Kidney (tissue), 14 donors: ENCODE data around the gene MEGF11. TPM values are rescaled to one million over a fixed set of nuclear protein-coding genes. Genes with fewer than 3 reads are reported as not detected.

Experiments used
- DNase-seq, 5 donors: peaks; one replicate each; pipeline ENCODE4 v3.0.0-alpha.2; 2013 to 2020
- FAIRE-seq: peaks from 2 replicates; lab custom pipeline; 2012; peaks lifted over from hg19 to GRCh38; lab: Jason Lieb, UNC
- H3K27ac ChIP-seq, 2 donors: one replicate each; pipeline ENCODE4 v1.7.0; 2013; ENCODE audit warnings: low read depth in 2 of 2, low read length in 2 of 2, inconsistent platforms in 1 of 2
- H3K27me3 ChIP-seq: one replicate; pipeline ENCODE4 v1.7.1; 2013; ENCODE audit warnings: low read length, inconsistent platforms; ENCODE audit not compliant: control insufficient read depth, insufficient read depth
- H3K36me3 ChIP-seq, 3 donors: one replicate each; pipeline versions ENCODE4 v1.7.0 to v1.7.1; 2013; ENCODE audit warnings: low read length in 3 of 3, control low read depth in 1 of 3, inconsistent platforms in 1 of 3; ENCODE audit not compliant: insufficient read depth in 3 of 3, control insufficient read depth in 2 of 3
- H3K4me1 ChIP-seq, 3 donors: one replicate each; pipeline versions ENCODE4 v1.7.0 to v1.7.1; 2013; ENCODE audit warnings: low read length in 3 of 3, inconsistent platforms in 1 of 3, low read depth in 1 of 3; ENCODE audit not compliant: control insufficient read depth in 2 of 3, insufficient read depth in 2 of 3
- H3K4me3 ChIP-seq, 3 donors: one replicate each; pipeline versions ENCODE4 v1.7.0 to v1.8.1; 2013; ENCODE audit warnings: low read length in 3 of 3, control low read depth in 1 of 3, inconsistent platforms in 1 of 3
- H3K9ac ChIP-seq, 3 donors: one replicate each; pipeline versions ENCODE4 v1.7.0 to v1.7.1; 2013; ENCODE audit warnings: low read length in 3 of 3, control low read depth in 1 of 3, inconsistent platforms in 1 of 3
- H3K9me3 ChIP-seq, 3 donors: one replicate each; pipeline versions ENCODE4 v1.7.0 to v1.7.1; 2013; ENCODE audit warnings: low read length in 3 of 3, control low read depth in 1 of 3, inconsistent platforms in 1 of 3; ENCODE audit not compliant: control insufficient read depth in 2 of 3, insufficient read depth in 1 of 3
- intact Hi-C: fragments of 100-400 bp; cut with DNase I; formaldehyde crosslinking; loops from one replicate; pipeline ENCODE4 v1.11.1; 2022
- polyA plus RNA-seq: library from polyadenylated mRNA; stranded (reverse); fragments of 350-450 nt; fragmentation: Illumina TruSeq; extraction: RNeasy Lipid Tissue Mini Kit (QIAGEN cat#74804); gene quantifications from one replicate; pipeline ENCODE4 v1.2.3, GENCODE V29; 2014; ENCODE audit warnings: low read depth, low replicate concordance; ENCODE audit not compliant: insufficient read depth
- total RNA-seq: library from RNA; stranded (reverse); fragmentation: NEBNext Ultra II Directional; extraction: Animal tissue kit (Norgen Biotek cat#: 25700); gene quantifications from one replicate; pipeline ENCODE4 v1.2.1, GENCODE V29; 2021
- TF ChIP-seq, protein P1 (sequence below): IDR thresholded peaks from 3 replicates; pipeline ENCODE4 v1.5.1; 2012; ENCODE audit warnings: mild to moderate bottlenecking, moderate library complexity, borderline replicate concordance; ENCODE audit not compliant: insufficient read depth; ENCODE audit errors: extremely low read depth
- donor health status: control.
- donor health status: control.
- donor health status: control.
- donor health status: control.
- donor health status: control.
- donor health status: DM: yes; HTN: yes; CAD: no.
- donor health status: Normal renal cell carcinoma (clear cell type).

The MEGF11 gene
- total and polyA plus RNA-seq, 2 donors from 2014 or later = 10.4 to 41.8 TPM

DNA sequence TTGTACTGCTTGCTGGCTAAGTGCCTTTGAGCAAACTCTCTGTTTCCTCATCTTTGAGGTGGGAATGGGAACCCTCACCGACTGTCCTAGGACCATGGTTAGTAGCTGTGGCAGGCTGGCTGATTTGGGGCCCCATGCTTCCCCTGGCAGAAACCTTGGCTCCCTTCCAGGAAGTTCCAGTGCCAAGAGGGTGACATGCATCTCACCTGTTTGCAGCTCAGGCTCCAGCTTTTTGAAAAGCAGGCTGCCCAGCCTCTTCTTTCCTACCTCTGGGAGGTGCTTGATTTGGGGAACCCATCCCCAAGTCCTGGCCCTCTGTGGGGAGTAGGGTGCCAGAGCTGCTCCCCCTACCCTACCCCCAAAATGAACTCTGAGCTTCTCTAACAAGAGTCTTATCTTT is 333.4 kb downstream of the MEGF11 start:
- H3K9ac ChIP-seq = no peak overlapping the region
- H3K27ac ChIP-seq = no peak overlapping the region
- no peaks in the 10 kb centered on the region for H3K36me3 ChIP-seq
- H3K9me3 ChIP-seq = no peaks in the 10 kb centered on the region
- TF ChIP-seq, protein P1, sequence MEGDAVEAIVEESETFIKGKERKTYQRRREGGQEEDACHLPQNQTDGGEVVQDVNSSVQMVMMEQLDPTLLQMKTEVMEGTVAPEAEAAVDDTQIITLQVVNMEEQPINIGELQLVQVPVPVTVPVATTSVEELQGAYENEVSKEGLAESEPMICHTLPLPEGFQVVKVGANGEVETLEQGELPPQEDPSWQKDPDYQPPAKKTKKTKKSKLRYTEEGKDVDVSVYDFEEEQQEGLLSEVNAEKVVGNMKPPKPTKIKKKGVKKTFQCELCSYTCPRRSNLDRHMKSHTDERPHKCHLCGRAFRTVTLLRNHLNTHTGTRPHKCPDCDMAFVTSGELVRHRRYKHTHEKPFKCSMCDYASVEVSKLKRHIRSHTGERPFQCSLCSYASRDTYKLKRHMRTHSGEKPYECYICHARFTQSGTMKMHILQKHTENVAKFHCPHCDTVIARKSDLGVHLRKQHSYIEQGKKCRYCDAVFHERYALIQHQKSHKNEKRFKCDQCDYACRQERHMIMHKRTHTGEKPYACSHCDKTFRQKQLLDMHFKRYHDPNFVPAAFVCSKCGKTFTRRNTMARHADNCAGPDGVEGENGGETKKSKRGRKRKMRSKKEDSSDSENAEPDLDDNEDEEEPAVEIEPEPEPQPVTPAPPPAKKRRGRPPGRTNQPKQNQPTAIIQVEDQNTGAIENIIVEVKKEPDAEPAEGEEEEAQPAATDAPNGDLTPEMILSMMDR = no peak
- no peak overlapping the region for H3K4me3 ChIP-seq
- no peaks in the 10 kb centered on the region for H3K27me3 ChIP-seq
- peaks cover 0 to 4% (median 0%) of the 10 kb centered on the region in 3 donors for H3K4me1 ChIP-seq
- FAIRE-seq (no peak), DNase-seq (no peak)
- intact Hi-C loops = no loop called here

DNA sequence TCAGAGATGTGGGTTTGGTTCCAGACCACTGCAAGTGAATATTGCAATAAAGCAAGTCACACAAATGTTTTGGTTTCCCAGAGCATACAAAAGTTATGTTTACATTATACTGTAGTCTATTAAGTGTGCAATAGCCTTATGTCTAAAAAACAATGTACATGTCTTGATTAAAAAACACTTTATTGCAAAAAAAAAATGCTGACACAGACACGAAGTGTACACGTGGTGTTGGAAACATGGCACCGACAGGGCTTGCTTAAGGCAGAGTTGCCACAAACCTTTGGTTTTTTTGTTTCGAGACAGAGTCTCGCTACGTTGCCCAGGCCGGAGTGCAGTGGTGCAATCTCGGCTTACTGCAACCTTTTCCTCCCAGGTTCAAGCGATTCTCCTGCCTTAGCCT is 334.2 kb downstream of the MEGF11 start:
- Histone ChIP-seq H3K27me3 (no peaks in the 10 kb centered on the region), H3K36me3 (no peaks in the 10 kb centered on the region), H3K27ac (no peak overlapping the region), H3K4me3 (no peak overlapping the region), H3K9ac (no peak overlapping the region), H3K4me1 (peaks cover 0 to 4% (median 0%) of the 10 kb centered on the region in 3 donors), H3K9me3 (no peaks in the 10 kb centered on the region)
- intact Hi-C loops = no loop called here
- FAIRE-seq (no peak), DNase-seq (no peak)
- TF ChIP-seq, protein P1 = no peak

DNA sequence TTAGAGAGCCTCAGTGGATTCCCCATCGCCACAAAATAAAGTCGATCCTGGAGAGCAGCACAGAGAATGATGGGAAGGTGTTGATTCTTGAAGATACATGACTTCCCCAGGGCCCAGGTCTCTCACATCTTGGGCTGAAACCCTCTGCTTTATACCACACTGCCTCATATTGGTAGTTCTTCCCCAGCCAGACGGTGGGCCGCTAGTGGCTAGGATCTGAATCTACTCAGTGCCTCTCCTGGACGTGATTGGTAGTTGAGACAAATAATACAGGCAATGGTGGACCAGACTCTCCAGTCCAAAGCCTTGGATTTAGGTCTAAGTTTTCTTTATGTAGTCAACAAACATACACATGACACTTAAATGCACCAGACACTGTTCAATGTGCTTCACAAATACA is 334.6 kb downstream of the MEGF11 start:
- DNase-seq (no peak), FAIRE-seq (no peak)
- H3K27me3 ChIP-seq = no peaks in the 10 kb centered on the region
- H3K4me1 ChIP-seq = peaks cover 0 to 4% (median 0%) of the 10 kb centered on the region in 3 donors
- TF ChIP-seq, protein P1 = no peak
- H3K36me3 ChIP-seq = no peaks in the 10 kb centered on the region
- no peak overlapping the region for H3K9ac ChIP-seq
- H3K27ac ChIP-seq = no peak overlapping the region
- intact Hi-C loops = no loop called here
- no peak overlapping the region for H3K4me3 ChIP-seq
- H3K9me3 ChIP-seq = no peaks in the 10 kb centered on the region

DNA sequence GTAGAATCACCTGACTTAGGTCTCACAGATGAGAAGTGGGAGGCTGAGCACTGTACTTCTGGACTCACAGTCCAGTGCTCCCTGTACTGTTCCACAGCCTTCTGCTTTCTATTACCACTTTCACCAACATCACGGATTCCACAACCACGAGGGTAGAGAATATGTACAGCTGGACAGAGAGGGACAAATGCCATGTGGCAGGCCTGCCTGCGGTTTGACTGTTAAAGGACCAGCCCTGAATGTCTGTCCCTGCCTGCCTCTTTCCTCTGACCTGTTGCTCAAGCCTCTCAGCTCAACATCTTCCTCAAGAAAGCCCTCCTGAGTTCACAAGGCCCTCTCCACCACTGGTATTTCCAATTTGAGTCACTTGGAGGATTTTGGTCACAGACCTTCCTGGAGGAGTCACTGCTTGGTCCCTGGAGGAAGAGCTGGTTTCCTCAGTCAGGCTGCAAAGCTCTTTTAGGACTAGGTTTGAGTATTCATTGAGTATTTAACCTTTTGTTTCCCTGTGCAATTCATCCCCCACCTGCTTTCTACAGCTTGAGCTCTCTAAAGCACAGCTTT is 335.1 kb downstream of the MEGF11 start:
- Histone ChIP-seq H3K9me3 (no peaks in the 10 kb centered on the region), H3K27me3 (no peaks in the 10 kb centered on the region), H3K4me1 (peaks cover 0 to 4% (median 0%) of the 10 kb centered on the region in 3 donors), H3K4me3 (no peak overlapping the region), H3K9ac (no peak overlapping the region), H3K36me3 (no peaks in the 10 kb centered on the region), H3K27ac (no peak overlapping the region)
- intact Hi-C loops = no loop called here
- DNase-seq = no peak
- no peak for FAIRE-seq
- TF ChIP-seq, protein P1 = no peak
